MCF 10A (cell line): Measurements from ENCODE around the gene ANKUB1. TPM values are rescaled to one million over a fixed set of nuclear protein-coding genes. Genes with fewer than 3 reads are reported as not detected.

Experiments used
- BruUV-seq: library from RNA; stranded (reverse); fragments of 400-500 nt; replicated peaks from 2 replicates; lab custom pipeline; 2021; lab: Mats Ljungman, UMichigan
- CTCF ChIA-PET: fragments of 300-600 bp; sonication (Branson Sonifier 250); formaldehyde crosslinking; extraction: SDS; loops from one replicate; lab custom pipeline; 2021; ENCODE audit warnings: antibody characterized with exemption, inconsistent platforms; lab: Yijun Ruan, JAX
- POLR2A ChIA-PET: fragments of 300-600, 350-650 bp; sonication (Branson Sonifier 250); formaldehyde crosslinking; extraction: SDS; loops from one replicate; lab custom pipeline; 2020; ENCODE audit warnings: antibody characterized with exemption, inconsistent platforms; lab: Yijun Ruan, JAX
- DNase-seq: peaks from one replicate; pipeline ENCODE4 v3.0.0-alpha.2; 2018; ENCODE audit not compliant: unreplicated experiment
- H3K27ac Mint-ChIP-seq: one replicate; pipeline ENCODE4 v1.8.0; 2022; ENCODE audit warnings: mild to moderate bottlenecking, low read depth, mixed read lengths; ENCODE audit not compliant: unreplicated experiment
- H3K27me3 Mint-ChIP-seq: one replicate; pipeline ENCODE4 v1.8.0; 2022; ENCODE audit warnings: mixed read lengths; ENCODE audit not compliant: insufficient read depth, unreplicated experiment
- H3K36me3 Mint-ChIP-seq: one replicate; pipeline ENCODE4 v1.8.0; 2022; ENCODE audit warnings: mild to moderate bottlenecking, moderate library complexity, mixed read lengths; ENCODE audit not compliant: insufficient read depth, unreplicated experiment
- H3K4me1 Mint-ChIP-seq: one replicate; pipeline ENCODE4 v1.8.0; 2022; ENCODE audit warnings: mixed read lengths; ENCODE audit not compliant: insufficient read depth, unreplicated experiment
- H3K4me3 Mint-ChIP-seq: one replicate; pipeline ENCODE4 v1.8.0; 2022; ENCODE audit warnings: mild to moderate bottlenecking, moderate library complexity, mixed read lengths; ENCODE audit not compliant: unreplicated experiment
- H3K9me3 Mint-ChIP-seq: one replicate; pipeline ENCODE4 v1.8.0; 2022; ENCODE audit warnings: mixed read lengths; ENCODE audit not compliant: unreplicated experiment
- CTCF ChIP-seq: fragments of 200-600 bp; IDR thresholded peaks from one replicate; pipeline ENCODE4 v1.8.0; 2022; ENCODE audit warnings: antibody characterized with exemption, mild to moderate bottlenecking; ENCODE audit not compliant: unreplicated experiment
- intact Hi-C: fragments of 100-400 bp; cut with micrococcal nuclease; formaldehyde crosslinking; loops from 2 replicates; pipeline ENCODE4 v1.14.1; 2022
- total RNA-seq: library from RNA; stranded (reverse); gene quantifications from 2 replicates; pipeline ENCODE4 v1.2.3, GENCODE V29; 2022

ANKUB1 gene
- total RNA-seq, 1 experiment from 2014 or later = not detected

GRCh38 chr3:149781741-149782140 lies 10.6 kb downstream of the ANKUB1 start:
- H3K4me3 Mint-ChIP-seq = no peak overlapping the region
- BruUV-seq = no TSS peak
- no peaks in the 10 kb centered on the region for H3K36me3 Mint-ChIP-seq
- DNase-seq = no peak
- H3K9me3 Mint-ChIP-seq = no peaks in the 10 kb centered on the region
- POLR2A ChIA-PET = interaction anchor here (0.6 to 2.0 kb wide), 4 partner anchors 29 to 793 kb away, joined by 3 to 4 read pairs (median 4); partner anchors contain the start of gene COMMD2
- H3K27ac Mint-ChIP-seq = no peak overlapping the region
- H3K4me1 Mint-ChIP-seq = peaks cover 17% of the 10 kb centered on the region
- intact Hi-C loops = no loop called here
- CTCF ChIA-PET = interaction anchor here (0.6 to 2.5 kb wide), 8 partner anchors 10 to 346 kb away, joined by 3 to 36 read pairs (median 4); partner anchors contain the start of gene ANKUB1
- no peaks in the 10 kb centered on the region for H3K27me3 Mint-ChIP-seq
- no peak for TF ChIP-seq CTCF

- H3K4me3 Mint-ChIP-seq = no peak overlapping the region
- no TSS peak for BruUV-seq
Observed at GRCh38 chr3:149781211-149781610, 11.1 kb downstream of the ANKUB1 start.

DNA sequence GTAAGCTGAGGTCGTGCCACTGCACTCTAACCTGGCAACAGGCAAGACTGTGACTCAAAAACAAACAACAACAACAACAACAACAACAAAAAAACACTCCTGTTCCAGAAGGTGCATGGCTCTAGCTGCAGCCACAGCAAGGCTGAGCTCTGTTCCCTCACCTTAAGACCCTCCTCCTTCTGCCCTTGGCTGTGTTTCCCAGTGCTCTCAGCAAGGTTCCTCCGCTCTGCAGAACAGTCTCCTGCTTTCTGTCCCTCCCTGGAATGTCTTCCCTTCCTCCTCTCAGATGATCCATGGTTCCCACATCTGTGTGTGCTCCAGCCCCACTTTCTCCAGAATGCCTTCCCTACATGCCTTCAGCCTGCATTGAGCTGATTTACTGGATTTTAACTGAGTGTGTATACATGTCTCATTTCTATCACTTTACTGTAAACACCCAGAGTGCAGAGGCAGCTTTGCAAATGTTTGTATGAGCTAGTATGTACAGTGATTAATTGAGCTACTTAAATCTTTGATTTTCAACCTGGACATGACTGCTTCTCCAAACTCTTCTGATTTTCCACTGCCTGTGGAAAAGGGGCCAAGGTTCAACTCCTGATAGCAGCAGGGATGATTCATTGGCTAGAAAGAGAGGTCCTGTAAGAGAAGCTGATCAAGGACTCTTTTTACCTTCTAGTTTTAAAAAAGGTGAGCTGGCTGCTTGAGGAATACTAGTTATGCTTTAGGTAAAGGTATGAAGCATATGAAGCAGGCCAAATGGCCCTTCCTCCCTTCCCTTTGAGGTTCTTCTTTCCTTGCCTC lies 14.7 kb downstream of the ANKUB1 start:
- TF ChIP-seq CTCF = no peak
- intact Hi-C loops = no loop called here
- Mint-ChIP-seq H3K27ac (no peak overlapping the region), H3K4me1 (no peaks in the 10 kb centered on the region), H3K36me3 (no peaks in the 10 kb centered on the region), H3K27me3 (no peaks in the 10 kb centered on the region), H3K9me3 (no peaks in the 10 kb centered on the region), H3K4me3 (no peak overlapping the region)
- ChIA-PET CTCF (interaction anchor here (0.6 to 7.2 kb wide), 5 partner anchors 12 to 41 kb away, joined by 3 to 51 read pairs (median 7); no protein-coding TSS in a partner anchor), POLR2A (interaction anchor here (1.1 kb wide), 1 partner anchor 14 kb away, joined by 3 read pairs; no protein-coding TSS in a partner anchor)
- DNase-seq = no peak
- no TSS peak for BruUV-seq

More at GRCh38 chr3:149781211-149781610, 11.1 kb downstream of the ANKUB1 start:
- no peaks in the 10 kb centered on the region for H3K9me3 Mint-ChIP-seq
- intact Hi-C loops = no loop called here
- no peaks in the 10 kb centered on the region for H3K27me3 Mint-ChIP-seq
- H3K36me3 Mint-ChIP-seq = no peaks in the 10 kb centered on the region
- no peak for TF ChIP-seq CTCF
- H3K27ac Mint-ChIP-seq = no peak overlapping the region
- ChIA-PET POLR2A (no interaction called here), CTCF (no interaction called here)
- DNase-seq = no peak
- peaks cover 17% of the 10 kb centered on the region for H3K4me1 Mint-ChIP-seq

- Mint-ChIP-seq H3K27ac (no peak overlapping the region), H3K27me3 (no peaks in the 10 kb centered on the region), H3K4me3 (no peak overlapping the region), H3K36me3 (no peaks in the 10 kb centered on the region), H3K4me1 (no peaks in the 10 kb centered on the region), H3K9me3 (no peaks in the 10 kb centered on the region)
- ChIA-PET POLR2A (interaction anchor here (0.6 to 0.7 kb wide), 2 partner anchors 10 to 145 kb away, joined by 3 read pairs; no protein-coding TSS in a partner anchor), CTCF (interaction anchor here (0.6 to 7.2 kb wide), 5 partner anchors 10 to 264 kb away, joined by 3 to 51 read pairs (median 7); no protein-coding TSS in a partner anchor)
- no peak for TF ChIP-seq CTCF
- BruUV-seq = no TSS peak
- intact Hi-C loops = no loop called here
- no peak for DNase-seq
Observed at GRCh38 chr3:149776170-149776569, 16.2 kb downstream of the ANKUB1 start.
